Breast epithelium (tissue), 3 donors: ENCODE data around the gene MGAT1.

ENCODE experiments used
- CTCF ChIP-seq, 3 donors: fragments of 450-650 bp; IDR thresholded peaks; one replicate each; pipeline ENCODE4 v1.5.1; 2016 to 2017; ENCODE audit warnings: antibody characterized with exemption in 3 of 3, mild to moderate bottlenecking in 3 of 3, moderate library complexity in 3 of 3
- POLR2AphosphoS5 ChIP-seq, 3 donors: sonication (generic); formaldehyde crosslinking; IDR thresholded peaks; one replicate each; pipeline ENCODE4 v1.6.1; 2017; ENCODE audit warnings: antibody characterized with exemption in 3 of 3

- TF ChIP-seq CTCF (IDR thresholded peaks at IDR 0.05) (no peak), POLR2AphosphoS5 (IDR thresholded peaks at IDR 0.05) (no peak)
These were observed 30.8 kb downstream of the MGAT1 start for GRCh38 chr5:180771839-180772238.
